Testis (tissue), 3 donors: Measurements from ENCODE around the gene ENG. TPM values are rescaled to one million over a fixed set of nuclear protein-coding genes. Genes with fewer than 3 reads are reported as not detected.

Experiments used
- DNase-seq: peaks from one replicate; pipeline ENCODE4 v3.0.0-alpha.2; 2019
- H3K27ac ChIP-seq, 2 donors: fragments of 200-600 bp; sonication (generic); one replicate each; pipeline ENCODE4 v1.5.1; 2019
- H3K27me3 ChIP-seq: fragments of 200-600 bp; sonication (generic); one replicate; pipeline ENCODE4 v1.5.1; 2019
- H3K36me3 ChIP-seq: fragments of 200-600 bp; sonication (generic); one replicate; pipeline ENCODE4 v1.5.1; 2017; ENCODE audit warnings: low read depth; ENCODE audit errors: missing control alignments
- H3K4me1 ChIP-seq: fragments of 200-600 bp; sonication (generic); one replicate; pipeline ENCODE4 v1.5.1; 2019
- H3K4me3 ChIP-seq, 2 donors: fragments of 200-600 bp; sonication (generic); one replicate each; pipeline ENCODE4 v1.5.1; 2017 to 2019
- H3K9me3 ChIP-seq: fragments of 200-600 bp; sonication (generic); one replicate; pipeline ENCODE4 v1.5.1; 2017
- POLR2A ChIP-seq: fragments of 450-650 bp; IDR thresholded peaks from one replicate; pipeline ENCODE4 v1.6.1; 2017; ENCODE audit warnings: antibody characterized with exemption, mild to moderate bottlenecking, moderate library complexity
- WGBS, 2 donors: methylation state at CpG; one replicate each; pipeline ENCODE4 v1.1.5; 2018; 5-methylcytosine and 5-hydroxymethylcytosine counted together
- intact Hi-C: fragments of 100-400 bp; cut with DNase I; formaldehyde crosslinking; loops from one replicate; pipeline ENCODE4 v1.15.1; 2023; ENCODE audit warnings: low total_unique reads
- polyA plus RNA-seq: library from polyadenylated mRNA; stranded (reverse); fragments of 350-450 nt; fragmentation: Illumina TruSeq; extraction: RNeasy Lipid Tissue Mini Kit (QIAGEN cat#74804); gene quantifications from one replicate; pipeline ENCODE4 v1.2.3, GENCODE V29; 2014; ENCODE audit warnings: low read depth, low replicate concordance; ENCODE audit not compliant: insufficient read depth
- total RNA-seq, 2 donors: library from RNA; depleted of rRNA; stranded (reverse); fragments of >200 nt; gene quantifications; one replicate each; pipeline ENCODE4 v1.2.3, GENCODE V29; 2016
- TF ChIP-seq, protein P1 (sequence below), 3 experiments: fragments of 450-650 bp in 2 of 3; fragments of 200-600 bp in 1 of 3; sonication (generic) in 1 of 3; IDR thresholded peaks; one replicate each; pipeline ENCODE4 v1.5.1; 2016 to 2019; ENCODE audit warnings: antibody characterized with exemption in 3 of 3, mild to moderate bottlenecking in 2 of 3, moderate library complexity in 1 of 3

Gene ENG
- total and polyA plus RNA-seq, 3 donors from 2014 or later = 132 to 214 (median 144) TPM

DNA sequence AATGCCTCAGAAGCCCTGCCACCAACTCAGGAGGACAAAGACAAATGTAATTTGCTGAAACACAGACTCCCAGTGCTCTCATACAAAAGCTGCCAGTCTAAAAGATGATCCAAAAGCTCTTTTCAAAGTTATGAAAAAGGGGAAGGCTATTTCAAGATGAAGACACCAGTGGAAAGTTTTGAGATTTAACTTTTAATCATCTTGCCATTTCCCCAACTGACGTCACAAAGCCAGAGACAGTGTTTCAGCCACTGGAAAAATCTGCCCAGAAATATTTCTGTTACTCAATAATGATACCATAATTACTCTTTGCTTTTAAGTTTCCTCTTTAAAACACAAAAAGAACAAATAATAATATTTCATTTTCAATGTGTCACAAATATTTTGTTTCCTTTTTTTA lies 20.9 kb downstream of the ENG start:
- WGBS, 2 donors = 12 to 22% methylated on average over 1 of the region's 1 CpG
- Histone ChIP-seq H3K9me3 (no peaks in the 10 kb centered on the region), H3K27ac (peak overlapping the region in 1 of 2 donors; percentile 85), H3K36me3 (no peaks in the 10 kb centered on the region), H3K4me3 (no peak overlapping the region), H3K4me1 (peaks cover 76% of the 10 kb centered on the region), H3K27me3 (no peaks in the 10 kb centered on the region)
- TF ChIP-seq, protein P1, sequence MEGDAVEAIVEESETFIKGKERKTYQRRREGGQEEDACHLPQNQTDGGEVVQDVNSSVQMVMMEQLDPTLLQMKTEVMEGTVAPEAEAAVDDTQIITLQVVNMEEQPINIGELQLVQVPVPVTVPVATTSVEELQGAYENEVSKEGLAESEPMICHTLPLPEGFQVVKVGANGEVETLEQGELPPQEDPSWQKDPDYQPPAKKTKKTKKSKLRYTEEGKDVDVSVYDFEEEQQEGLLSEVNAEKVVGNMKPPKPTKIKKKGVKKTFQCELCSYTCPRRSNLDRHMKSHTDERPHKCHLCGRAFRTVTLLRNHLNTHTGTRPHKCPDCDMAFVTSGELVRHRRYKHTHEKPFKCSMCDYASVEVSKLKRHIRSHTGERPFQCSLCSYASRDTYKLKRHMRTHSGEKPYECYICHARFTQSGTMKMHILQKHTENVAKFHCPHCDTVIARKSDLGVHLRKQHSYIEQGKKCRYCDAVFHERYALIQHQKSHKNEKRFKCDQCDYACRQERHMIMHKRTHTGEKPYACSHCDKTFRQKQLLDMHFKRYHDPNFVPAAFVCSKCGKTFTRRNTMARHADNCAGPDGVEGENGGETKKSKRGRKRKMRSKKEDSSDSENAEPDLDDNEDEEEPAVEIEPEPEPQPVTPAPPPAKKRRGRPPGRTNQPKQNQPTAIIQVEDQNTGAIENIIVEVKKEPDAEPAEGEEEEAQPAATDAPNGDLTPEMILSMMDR (IDR thresholded peaks at IDR 0.05) = no peak
- TF ChIP-seq POLR2A = no peak
- intact Hi-C loops = no loop called here
- DNase-seq = no peak

DNA sequence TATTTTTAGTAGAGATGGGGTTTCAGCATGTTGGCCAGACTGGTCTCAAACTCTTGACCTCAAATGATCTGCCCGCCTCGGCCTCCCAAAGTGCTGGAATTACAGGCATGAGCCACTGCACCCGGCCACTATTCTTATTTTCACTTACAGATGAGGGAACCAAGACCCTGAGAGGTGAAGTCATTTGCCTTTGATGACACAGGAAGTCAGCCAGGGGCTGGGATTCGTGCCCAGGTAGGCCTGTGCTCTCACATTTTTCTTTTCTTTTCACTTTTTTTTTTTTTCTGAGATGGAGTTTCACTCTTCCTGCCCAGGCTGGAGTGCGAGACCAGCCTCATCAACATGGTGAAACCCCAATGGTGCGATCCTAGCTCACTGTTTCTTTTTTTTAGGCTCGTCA lies 22.2 kb downstream of the ENG start:
- H3K4me1 ChIP-seq = peaks cover 76% of the 10 kb centered on the region
- H3K4me3 ChIP-seq = no peak overlapping the region
- DNase-seq = no peak
- intact Hi-C loops = no loop called here
- peak overlapping the region in 1 of 2 donors; percentile 85 for H3K27ac ChIP-seq
- no peaks in the 10 kb centered on the region for H3K36me3 ChIP-seq
- H3K27me3 ChIP-seq = no peaks in the 10 kb centered on the region
- no peaks in the 10 kb centered on the region for H3K9me3 ChIP-seq
- no peak for TF ChIP-seq POLR2A
- TF ChIP-seq, protein P1 (IDR thresholded peaks at IDR 0.05) = no peak
- 56% methylated on average over 7 of the region's 7 CpGs for WGBS, 2 donors

DNA sequence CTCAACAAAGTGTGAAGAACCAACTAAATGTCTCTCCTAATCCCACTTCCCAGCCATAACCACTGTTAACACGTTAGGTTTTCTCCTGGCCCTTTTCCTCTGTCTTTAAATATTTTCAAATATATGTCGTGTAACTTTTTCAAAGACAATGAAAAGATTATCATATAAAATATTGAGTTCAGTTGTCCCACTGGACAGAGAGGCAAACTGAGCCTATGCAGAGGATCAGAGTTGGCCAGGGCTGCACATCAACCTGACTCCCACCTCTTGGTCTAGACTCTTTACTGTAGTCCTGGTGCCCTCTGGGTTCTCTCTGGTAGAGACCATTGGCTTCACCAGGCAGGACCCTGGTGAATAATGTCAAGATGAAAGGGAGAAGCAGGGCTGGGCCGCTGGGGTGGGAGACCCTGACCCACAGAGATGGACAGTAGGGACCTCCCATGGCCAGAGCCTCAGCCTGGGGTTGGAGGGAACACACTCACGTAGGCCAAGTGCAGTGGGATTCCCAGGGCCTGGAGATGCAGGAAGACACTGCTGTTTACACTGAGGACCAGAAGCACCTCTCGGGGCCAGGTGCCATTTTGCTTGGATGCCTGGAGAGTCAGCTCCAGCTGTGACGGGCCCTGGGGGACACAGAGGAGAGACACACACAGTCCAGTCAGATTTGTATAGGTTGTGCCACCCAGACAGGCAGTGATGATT lies 25.1 kb downstream of the ENG start:
- 52 to 70% methylated on average over 5 to 6 of the region's 6 CpGs for WGBS, 2 donors
- H3K4me3 ChIP-seq = no peak overlapping the region
- no peaks in the 10 kb centered on the region for H3K9me3 ChIP-seq
- DNase-seq = no peak
- no peaks in the 10 kb centered on the region for H3K36me3 ChIP-seq
- TF ChIP-seq, protein P1 (IDR thresholded peaks at IDR 0.05) = no peak
- TF ChIP-seq POLR2A = no peak
- peaks cover 84% of the 10 kb centered on the region for H3K4me1 ChIP-seq
- peak overlapping the region; percentile 40 to 88 for H3K27ac ChIP-seq
- intact Hi-C loops = no loop called here
- no peaks in the 10 kb centered on the region for H3K27me3 ChIP-seq

DNA sequence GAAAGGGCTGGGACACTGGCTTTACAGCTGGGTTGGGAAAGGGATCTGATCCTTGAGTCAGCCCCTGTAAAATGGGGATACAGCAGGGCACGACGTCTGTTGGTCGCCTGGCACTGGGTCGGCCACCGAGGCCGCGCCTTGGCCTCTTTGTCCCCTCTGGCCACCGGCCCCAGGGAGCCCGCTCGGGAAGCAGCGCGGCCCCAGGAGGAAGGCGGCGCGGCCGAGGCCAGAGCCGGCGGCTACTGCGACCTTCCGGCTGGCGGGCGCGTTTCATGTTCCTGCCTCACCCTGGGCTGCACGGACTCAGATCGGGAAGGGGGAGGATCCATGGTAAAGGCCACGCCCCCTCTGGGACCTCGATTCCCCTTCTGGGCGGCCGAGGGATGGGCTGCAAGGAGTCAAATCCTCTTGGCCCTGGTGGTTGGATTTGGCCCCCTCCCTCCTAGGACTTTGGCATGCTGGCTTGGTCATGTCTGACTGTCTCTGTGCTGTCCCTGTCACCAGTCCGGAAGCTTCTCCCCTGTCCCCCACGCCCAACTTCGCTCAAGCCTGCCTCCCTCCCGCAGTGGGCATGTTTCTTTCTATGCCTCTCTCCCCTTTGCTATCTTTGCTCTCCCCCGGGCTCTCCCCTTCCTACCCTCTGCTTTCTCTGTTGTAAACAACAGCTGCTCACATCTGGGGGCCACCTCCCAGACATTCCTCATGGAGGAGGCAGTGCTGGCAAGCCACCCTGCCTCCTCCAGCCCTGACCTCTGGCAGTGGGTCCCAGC lies 26.0 kb downstream of the ENG start:
- no peak for TF ChIP-seq POLR2A
- TF ChIP-seq, protein P1 (IDR thresholded peaks at IDR 0.05) = no peak
- Histone ChIP-seq H3K9me3 (no peaks in the 10 kb centered on the region), H3K27ac (peak overlapping the region; percentile 40 to 88), H3K27me3 (no peaks in the 10 kb centered on the region), H3K36me3 (no peaks in the 10 kb centered on the region), H3K4me3 (peak overlapping the region in 1 of 2 donors; percentile 21), H3K4me1 (peaks cover 78% of the 10 kb centered on the region)
- peak; percentile 94 for DNase-seq
- WGBS, 2 donors = 3 to 6% methylated on average over 31 to 33 of the region's 34 CpGs
- intact Hi-C loops = no loop called here
